ENCODE measurements around the gene TDG.
A peak's percentile ranks its signal among the peaks of the same experiment; 100 is the strongest.

The TDG gene

GRCh38 chr12:103965590-103966504 lies at the start of gene TDG:
Gene TDG, plus strand, starts transcription at chr12:103965872. Its CDS starts 166 bp downstream, at chr12:103966038.
- peak; percentile 95 for DNase-seq (ENCODE audit: low read depth)

- no peak for DNase-seq (ENCODE audit: low read depth)
Observed at GRCh38 chr12:103917873-103918272, 47.8 kb upstream of the TDG start.

GRCh38 chr12:103924761-103925641 lies 40.7 kb upstream of the TDG start:
- peak; percentile 30 for DNase-seq (ENCODE audit: low read depth)

- DNase-seq (ENCODE audit: low read depth): peak; percentile 29
Observed at GRCh38 chr12:103928682-103929045, 37.0 kb upstream of the TDG start.

- peak; percentile 64 for DNase-seq (ENCODE audit: low read depth)
Observed at GRCh38 chr12:103929046-103929783, 36.5 kb upstream of the TDG start.

- no peak for DNase-seq (ENCODE audit: low read depth)
Observed at GRCh38 chr12:103929784-103930033, 36.0 kb upstream of the TDG start.

GRCh38 chr12:103930034-103930786 lies 35.5 kb upstream of the TDG start, which contains the start of gene HSP90B1:
Gene HSP90B1, plus strand, starts transcription at chr12:103930410. Its CDS starts 106 bp downstream, at chr12:103930516.
- peak; percentile 100 for DNase-seq (ENCODE audit: low read depth)

- peak; percentile 20 for DNase-seq (ENCODE audit: low read depth)
Observed at GRCh38 chr12:103930787-103931735, 34.6 kb upstream of the TDG start.

GRCh38 chr12:103933237-103933636 lies 32.4 kb upstream of the TDG start:
- DNase-seq (ENCODE audit: low read depth): no peak

- no peak for DNase-seq (ENCODE audit: low read depth)
Observed at GRCh38 chr12:103936679-103937078, 29.0 kb upstream of the TDG start.

GRCh38 chr12:103944964-103945363 lies 20.7 kb upstream of the TDG start:
- no peak for DNase-seq (ENCODE audit: low read depth)

GRCh38 chr12:103947871-103948555 lies 17.7 kb upstream of the TDG start:
- no peak for DNase-seq (ENCODE audit: low read depth)

- no peak for DNase-seq (ENCODE audit: low read depth)
Observed at GRCh38 chr12:103948746-103949406, 16.8 kb upstream of the TDG start.

- DNase-seq (ENCODE audit: low read depth): no peak
Observed at GRCh38 chr12:103952497-103952896, 13.2 kb upstream of the TDG start.

GRCh38 chr12:103955811-103956508 lies 9.7 kb upstream of the TDG start:
- DNase-seq (ENCODE audit: low read depth): no peak

- no peak for DNase-seq (ENCODE audit: low read depth)
Observed at GRCh38 chr12:103956509-103957027, 9.1 kb upstream of the TDG start.

- DNase-seq (ENCODE audit: low read depth): no peak
Observed at GRCh38 chr12:103957865-103958388, 7.7 kb upstream of the TDG start.

- DNase-seq (ENCODE audit: low read depth): no peak
Observed at GRCh38 chr12:103958621-103959020, 7.1 kb upstream of the TDG start.

Measured in activated T-helper 9 cell treated with anti-CD3 and anti-CD28 coated beads, Interleukin-2, amount 50 U/mL, for 16 hours (primary cell).